GM12878 (cell line): Measurements from ENCODE around the gene C11orf16. TPM values are rescaled to one million over a fixed set of nuclear protein-coding genes. Genes with fewer than 3 reads are reported as not detected.

ENCODE experiments used
- BHLHE40 ChIP-seq, 2 experiments: fragments of 450-650 bp in 1 of 2; IDR thresholded peaks; 2 replicates each; pipeline ENCODE4 v1.6.1; 2011 to 2017; ENCODE audit warnings: low read depth in 2 of 2, borderline replicate concordance in 1 of 2, improper control_type of control experiment in 1 of 2, low read length in 1 of 2, mild to moderate bottlenecking in 1 of 2
- CBFB ChIP-seq: IDR thresholded peaks from 2 replicates; pipeline ENCODE4 v1.6.1; 2016; ENCODE audit warnings: antibody characterized with exemption, low read depth
- EP300 ChIP-seq, 2 experiments: fragments of 150-350 bp in 1 of 2; IDR thresholded peaks; 2 replicates each; pipeline ENCODE4 v1.6.1; 2011 to 2012; ENCODE audit warnings: low read depth in 2 of 2, low read length in 2 of 2, borderline replicate concordance in 1 of 2, improper control_type of control experiment in 1 of 2, inconsistent platforms in 1 of 2; ENCODE audit not compliant: control insufficient read depth in 1 of 2
- GATAD2B ChIP-seq: fragments of 450-650 bp; conservative IDR thresholded peaks from 2 replicates; pipeline ENCODE4 v1.6.1; 2017; ENCODE audit warnings: low read depth, mild to moderate bottlenecking, moderate library complexity
- HDAC6 ChIP-seq: fragments of 200-600 bp; sonication (generic); IDR thresholded peaks from one replicate; pipeline ENCODE4 v1.8.0; 2017; ENCODE audit warnings: antibody characterized with exemption; ENCODE audit not compliant: unreplicated experiment
- JUNB ChIP-seq: IDR thresholded peaks from 2 replicates; pipeline ENCODE4 v1.6.1; 2016; ENCODE audit warnings: antibody characterized with exemption, mild to moderate bottlenecking
- KDM1A ChIP-seq: fragments of 200-600 bp; sonication (generic); IDR thresholded peaks from 2 replicates; pipeline ENCODE4 v1.6.1; 2016; ENCODE audit warnings: borderline replicate concordance
- KLF5 ChIP-seq: fragments of 450-650 bp; IDR thresholded peaks from 2 replicates; pipeline ENCODE4 v1.6.1; 2014; ENCODE audit warnings: mild to moderate bottlenecking; ENCODE audit not compliant: partially characterized antibody
- MEF2A ChIP-seq: IDR thresholded peaks from 2 replicates; pipeline ENCODE4 v1.6.1; 2011; ENCODE audit warnings: low read depth, mild to moderate bottlenecking, low read length, moderate library complexity; ENCODE audit not compliant: insufficient read depth
- NFYA ChIP-seq: IDR thresholded peaks from 2 replicates; pipeline ENCODE4 v1.6.1; 2011; ENCODE audit warnings: low read depth, mild to moderate bottlenecking, low read length, improper control_type of control experiment, borderline replicate concordance
- POLR2A ChIP-seq: IDR thresholded peaks from 2 replicates; pipeline ENCODE4 v1.6.1; 2011; ENCODE audit warnings: low read depth, mild to moderate bottlenecking, low read length
- POLR2AphosphoS2 ChIP-seq: IDR thresholded peaks from 2 replicates; pipeline ENCODE4 v1.6.1; 2011; ENCODE audit warnings: low read depth, mild to moderate bottlenecking, low read length, improper control_type of control experiment, moderate library complexity
- RCOR1 ChIP-seq: conservative IDR thresholded peaks from 2 replicates; pipeline ENCODE4 v1.6.1; 2012; ENCODE audit warnings: low read depth, low read length, improper control_type of control experiment
- SMAD5 ChIP-seq: IDR thresholded peaks from 2 replicates; pipeline ENCODE4 v1.6.1; 2016; ENCODE audit warnings: antibody characterized with exemption, low read depth
- SMARCA5 ChIP-seq: fragments of 450-650 bp; IDR thresholded peaks from 2 replicates; pipeline ENCODE4 v1.6.1; 2017; ENCODE audit warnings: mild to moderate bottlenecking
- STAT3 ChIP-seq: IDR thresholded peaks from 2 replicates; pipeline ENCODE4 v1.6.1; 2011; ENCODE audit warnings: low read depth, low read length, improper control_type of control experiment
- SUZ12 ChIP-seq: fragments of 200-600 bp; sonication (generic); IDR thresholded peaks from one replicate; pipeline ENCODE4 v1.6.1; 2018; ENCODE audit warnings: antibody characterized with exemption, mild to moderate bottlenecking; ENCODE audit not compliant: unreplicated experiment
- polyA plus RNA-seq, 11 experiments: library from polyadenylated mRNA; depleted of rRNA in 4 of 11; unstranded in 6 of 11; stranded (reverse) in 5 of 11; fragments of >200 nt; fragmentation: Nextera tagmentation in 4 of 11; fragmentation: Illumina TruSeq in 1 of 11; extraction: Ambion mirVana in 4 of 11; extraction: Trizol in 1 of 11; gene quantifications; 1 replicate in 1 of 11; 2 replicates in 10 of 11; pipeline versions ENCODE4 v1.2.1 to v1.2.3, GENCODE V29; 2011 to 2016; ENCODE audit warnings: inconsistent platforms in 2 of 11, missing spikeins in 2 of 11, low read depth in 1 of 11
- total RNA-seq, 4 experiments: library from RNA; depleted of rRNA in 3 of 4; stranded (reverse); fragments of >200 nt in 3 of 4; fragmentation: Illumina TruSeq in 1 of 4; extraction: Trizol in 1 of 4; gene quantifications; 2 replicates each; pipeline versions ENCODE4 v1.2.1 to v1.2.3, GENCODE V29; 2013 to 2021
- TF ChIP-seq, protein P1 (sequence below): IDR thresholded peaks from 2 replicates; pipeline ENCODE4 v1.6.1; 2012; ENCODE audit warnings: improper control_type of control experiment, low read depth, low read length; ENCODE audit not compliant: insufficient replicate concordance
- TF ChIP-seq, protein P2 (sequence below): fragments of 450-650 bp; IDR thresholded peaks from 2 replicates; pipeline ENCODE4 v1.6.1; 2017; ENCODE audit warnings: mild to moderate bottlenecking, low read depth, inconsistent platforms; ENCODE audit not compliant: poor library complexity, severe bottlenecking
- TF ChIP-seq, protein P3 (sequence below): fragments of 450-650 bp; IDR thresholded peaks from 2 replicates; pipeline ENCODE4 v1.6.1; 2017; ENCODE audit warnings: mild to moderate bottlenecking

The C11orf16 gene
- total and polyA plus RNA-seq, 10 of the 15 experiments (the other 5 are each of a cell fraction or from before 2014, with no cell fraction given): 0.05 to 0.39 (median 0.32) TPM; not detected in 7

GRCh38 chr11:8964324-8965320 is 31.9 kb upstream of the C11orf16 start, which contains the start of gene TMEM9B (continued):
- TF ChIP-seq, protein P1, sequence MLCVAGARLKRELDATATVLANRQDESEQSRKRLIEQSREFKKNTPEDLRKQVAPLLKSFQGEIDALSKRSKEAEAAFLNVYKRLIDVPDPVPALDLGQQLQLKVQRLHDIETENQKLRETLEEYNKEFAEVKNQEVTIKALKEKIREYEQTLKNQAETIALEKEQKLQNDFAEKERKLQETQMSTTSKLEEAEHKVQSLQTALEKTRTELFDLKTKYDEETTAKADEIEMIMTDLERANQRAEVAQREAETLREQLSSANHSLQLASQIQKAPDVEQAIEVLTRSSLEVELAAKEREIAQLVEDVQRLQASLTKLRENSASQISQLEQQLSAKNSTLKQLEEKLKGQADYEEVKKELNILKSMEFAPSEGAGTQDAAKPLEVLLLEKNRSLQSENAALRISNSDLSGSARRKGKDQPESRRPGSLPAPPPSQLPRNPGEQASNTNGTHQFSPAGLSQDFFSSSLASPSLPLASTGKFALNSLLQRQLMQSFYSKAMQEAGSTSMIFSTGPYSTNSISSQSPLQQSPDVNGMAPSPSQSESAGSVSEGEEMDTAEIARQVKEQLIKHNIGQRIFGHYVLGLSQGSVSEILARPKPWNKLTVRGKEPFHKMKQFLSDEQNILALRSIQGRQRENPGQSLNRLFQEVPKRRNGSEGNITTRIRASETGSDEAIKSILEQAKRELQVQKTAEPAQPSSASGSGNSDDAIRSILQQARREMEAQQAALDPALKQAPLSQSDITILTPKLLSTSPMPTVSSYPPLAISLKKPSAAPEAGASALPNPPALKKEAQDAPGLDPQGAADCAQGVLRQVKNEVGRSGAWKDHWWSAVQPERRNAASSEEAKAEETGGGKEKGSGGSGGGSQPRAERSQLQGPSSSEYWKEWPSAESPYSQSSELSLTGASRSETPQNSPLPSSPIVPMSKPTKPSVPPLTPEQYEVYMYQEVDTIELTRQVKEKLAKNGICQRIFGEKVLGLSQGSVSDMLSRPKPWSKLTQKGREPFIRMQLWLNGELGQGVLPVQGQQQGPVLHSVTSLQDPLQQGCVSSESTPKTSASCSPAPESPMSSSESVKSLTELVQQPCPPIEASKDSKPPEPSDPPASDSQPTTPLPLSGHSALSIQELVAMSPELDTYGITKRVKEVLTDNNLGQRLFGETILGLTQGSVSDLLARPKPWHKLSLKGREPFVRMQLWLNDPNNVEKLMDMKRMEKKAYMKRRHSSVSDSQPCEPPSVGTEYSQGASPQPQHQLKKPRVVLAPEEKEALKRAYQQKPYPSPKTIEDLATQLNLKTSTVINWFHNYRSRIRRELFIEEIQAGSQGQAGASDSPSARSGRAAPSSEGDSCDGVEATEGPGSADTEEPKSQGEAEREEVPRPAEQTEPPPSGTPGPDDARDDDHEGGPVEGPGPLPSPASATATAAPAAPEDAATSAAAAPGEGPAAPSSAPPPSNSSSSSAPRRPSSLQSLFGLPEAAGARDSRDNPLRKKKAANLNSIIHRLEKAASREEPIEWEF: no peak
- TF ChIP-seq HDAC6 (no peak), STAT3 (no peak), KDM1A (no peak), SMARCA5 (peak; percentile 98), NFYA (no peak), CBFB (peak; percentile 90), POLR2AphosphoS2 (peak; percentile 67; the same call in 1 of the 2 replicates), BHLHE40 (IDR thresholded peaks at IDR 0.05; ENCODE audit: borderline replicate concordance in 1 of 2, low read depth in 2 of 2, low read length in 1 of 2) (peak; percentile 50 to 76; a peak in 2 of 4 replicates), JUNB (no peak), SMAD5 (no peak; the same call in 1 of the 2 replicates), KLF5 (peak; percentile 79), EP300 (IDR thresholded peaks at IDR 0.05; ENCODE audit: borderline replicate concordance in 1 of 2, control insufficient read depth in 1 of 2, low read depth in 2 of 2, low read length in 2 of 2) (no peak; a peak in 1 of 4 replicates), MEF2A (0 out of 2 replicates have a peak, but pooled peaks have one; percentile 12), RCOR1 (no peak), POLR2A (peak; percentile 87), SUZ12 (no peak), GATAD2B (peak; percentile 91)
- TF ChIP-seq, protein P2, sequence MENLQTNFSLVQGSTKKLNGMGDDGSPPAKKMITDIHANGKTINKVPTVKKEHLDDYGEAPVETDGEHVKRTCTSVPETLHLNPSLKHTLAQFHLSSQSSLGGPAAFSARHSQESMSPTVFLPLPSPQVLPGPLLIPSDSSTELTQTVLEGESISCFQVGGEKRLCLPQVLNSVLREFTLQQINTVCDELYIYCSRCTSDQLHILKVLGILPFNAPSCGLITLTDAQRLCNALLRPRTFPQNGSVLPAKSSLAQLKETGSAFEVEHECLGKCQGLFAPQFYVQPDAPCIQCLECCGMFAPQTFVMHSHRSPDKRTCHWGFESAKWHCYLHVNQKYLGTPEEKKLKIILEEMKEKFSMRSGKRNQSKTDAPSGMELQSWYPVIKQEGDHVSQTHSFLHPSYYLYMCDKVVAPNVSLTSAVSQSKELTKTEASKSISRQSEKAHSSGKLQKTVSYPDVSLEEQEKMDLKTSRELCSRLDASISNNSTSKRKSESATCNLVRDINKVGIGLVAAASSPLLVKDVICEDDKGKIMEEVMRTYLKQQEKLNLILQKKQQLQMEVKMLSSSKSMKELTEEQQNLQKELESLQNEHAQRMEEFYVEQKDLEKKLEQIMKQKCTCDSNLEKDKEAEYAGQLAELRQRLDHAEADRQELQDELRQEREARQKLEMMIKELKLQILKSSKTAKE: no peak
- TF ChIP-seq, protein P3, sequence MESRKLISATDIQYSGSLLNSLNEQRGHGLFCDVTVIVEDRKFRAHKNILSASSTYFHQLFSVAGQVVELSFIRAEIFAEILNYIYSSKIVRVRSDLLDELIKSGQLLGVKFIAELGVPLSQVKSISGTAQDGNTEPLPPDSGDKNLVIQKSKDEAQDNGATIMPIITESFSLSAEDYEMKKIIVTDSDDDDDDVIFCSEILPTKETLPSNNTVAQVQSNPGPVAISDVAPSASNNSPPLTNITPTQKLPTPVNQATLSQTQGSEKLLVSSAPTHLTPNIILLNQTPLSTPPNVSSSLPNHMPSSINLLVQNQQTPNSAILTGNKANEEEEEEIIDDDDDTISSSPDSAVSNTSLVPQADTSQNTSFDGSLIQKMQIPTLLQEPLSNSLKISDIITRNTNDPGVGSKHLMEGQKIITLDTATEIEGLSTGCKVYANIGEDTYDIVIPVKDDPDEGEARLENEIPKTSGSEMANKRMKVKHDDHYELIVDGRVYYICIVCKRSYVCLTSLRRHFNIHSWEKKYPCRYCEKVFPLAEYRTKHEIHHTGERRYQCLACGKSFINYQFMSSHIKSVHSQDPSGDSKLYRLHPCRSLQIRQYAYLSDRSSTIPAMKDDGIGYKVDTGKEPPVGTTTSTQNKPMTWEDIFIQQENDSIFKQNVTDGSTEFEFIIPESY: no peak
